A549 (cell line): ENCODE measurements around the gene FAM228A. TPM values are rescaled to one million over a fixed set of nuclear protein-coding genes. Genes with fewer than 3 reads are reported as not detected.

Experiments used
- ATAC-seq, 2 experiments: fragments of 200-7000 bp in 1 of 2; fragments of >200 bp in 1 of 2; cut with Nextera tagmentation in 1 of 2; cut with Tn5 transposase in 1 of 2; 3 replicates each; pipeline versions ENCODE4 v1.8.0 to v1.9.1; 2018 to 2020; ENCODE audit warnings: mild to moderate bottlenecking in 1 of 2, moderate library complexity in 1 of 2
- CTCF ChIA-PET: fragments of 300-600 bp; sonication (Branson Sonifier 250); formaldehyde crosslinking; extraction: SDS; loops from one replicate; lab custom pipeline; 2021; ENCODE audit warnings: antibody characterized with exemption, inconsistent platforms; lab: Yijun Ruan, JAX
- POLR2A ChIA-PET: fragments of 350-600 bp; formaldehyde crosslinking; extraction: SDS; loops from one replicate; lab custom pipeline; 2021; ENCODE audit warnings: antibody characterized with exemption, inconsistent platforms; lab: Yijun Ruan, JAX
- DNase-seq, 2 experiments: peaks; one replicate each; pipeline versions ENCODE4 v3.0.0 to v3.0.0-alpha.2; 2011 to 2016; ENCODE audit warnings: low read depth in 1 of 2, low spot score in 1 of 2
- FAIRE-seq: peaks from 2 replicates; lab custom pipeline; 2011; peaks lifted over from hg19 to GRCh38; lab: Jason Lieb, UNC
- H3K27ac ChIP-seq, 2 experiments: fragments of >200 bp; sonication (Bioruptor Twin); formaldehyde crosslinking; 3 replicates each; pipeline ENCODE4 v1.5.1; 2016 to 2017
- H3K4me1 ChIP-seq: fragments of >200 bp; sonication (Bioruptor Twin); formaldehyde crosslinking; 3 replicates; pipeline ENCODE4 v1.6.1; 2016
- H3K4me2 ChIP-seq: fragments of >200 bp; sonication (Bioruptor Twin); formaldehyde crosslinking; 3 replicates; pipeline ENCODE4 v1.6.1; 2016
- H3K4me3 ChIP-seq: fragments of >200 bp; sonication (Bioruptor Twin); formaldehyde crosslinking; 3 replicates; pipeline ENCODE4 v1.5.1; 2016
- H3K9me3 ChIP-seq: fragments of >200 bp; sonication (Bioruptor Twin); formaldehyde crosslinking; 3 replicates; pipeline ENCODE4 v1.6.1; 2016
- BCL3 ChIP-seq: fragments of >200 bp; sonication (Bioruptor Twin); formaldehyde crosslinking; IDR thresholded peaks from 3 replicates; pipeline ENCODE4 v1.6.1; 2016
- CBX8 ChIP-seq: fragments of 200-600 bp; sonication (generic); IDR thresholded peaks from 2 replicates; pipeline ENCODE4 v1.6.1; 2016
- CEBPB ChIP-seq, 2 experiments: fragments of >200 bp in 1 of 2; sonication (Bioruptor Twin) in 1 of 2; formaldehyde crosslinking in 1 of 2; IDR thresholded peaks; 2 replicates each; pipeline ENCODE4 v1.6.1; 2012 to 2016
- CTCF ChIP-seq: fragments of >200 bp; sonication (Bioruptor Twin); formaldehyde crosslinking; IDR thresholded peaks from 3 replicates; pipeline ENCODE4 v1.5.1; 2016
- EHF ChIP-seq: fragments of 250-450 bp; sonication (Bioruptor Pico); IDR thresholded peaks from 2 replicates; pipeline ENCODE4 v1.5.0; 2020; ENCODE audit warnings: mild to moderate bottlenecking
- GATA3 ChIP-seq: IDR thresholded peaks from 2 replicates; pipeline ENCODE4 v1.6.1; 2012; ENCODE audit warnings: borderline replicate concordance
- HDAC2 ChIP-seq: fragments of 200-600 bp; sonication (generic); IDR thresholded peaks from 2 replicates; pipeline ENCODE4 v1.6.1; 2016
- HMGXB4 ChIP-seq: fragments of 250-450 bp; sonication (Bioruptor Pico); IDR thresholded peaks from 2 replicates; pipeline ENCODE4 v1.5.0; 2021; ENCODE audit warnings: mild to moderate bottlenecking, moderate library complexity, borderline replicate concordance
- HOXA7 ChIP-seq: fragments of 250-450 bp; sonication (Bioruptor Pico); IDR thresholded peaks from 2 replicates; pipeline ENCODE4 v1.5.0; 2020; ENCODE audit warnings: mild to moderate bottlenecking, moderate library complexity
- HOXB13 ChIP-seq: fragments of 250-450 bp; sonication (Bioruptor Pico); IDR thresholded peaks from 2 replicates; pipeline ENCODE4 v1.5.0; 2020; ENCODE audit warnings: low read depth, mild to moderate bottlenecking, moderate library complexity
- HOXB5 ChIP-seq: fragments of 250-450 bp; sonication (Bioruptor Pico); IDR thresholded peaks from 2 replicates; pipeline ENCODE4 v1.5.0; 2020; ENCODE audit warnings: mild to moderate bottlenecking, moderate library complexity
- MAFK ChIP-seq: fragments of 450-650 bp; IDR thresholded peaks from 2 replicates; pipeline ENCODE4 v1.6.1; 2014; ENCODE audit not compliant: partially characterized antibody
- MAX ChIP-seq: IDR thresholded peaks from 2 replicates; pipeline ENCODE4 v1.6.1; 2012
- NR3C1 ChIP-seq: fragments of >200 bp; sonication (Bioruptor Twin); formaldehyde crosslinking; IDR thresholded peaks from 3 replicates; pipeline ENCODE4 v1.6.1; 2017
- POLR2AphosphoS2 ChIP-seq: conservative IDR thresholded peaks from 2 replicates; pipeline ENCODE4 v1.6.1; 2012; ENCODE audit warnings: low read length, improper control_type of control experiment, inconsistent platforms
- RAD21 ChIP-seq, 2 experiments: fragments of >200 bp in 1 of 2; sonication (Bioruptor Twin) in 1 of 2; formaldehyde crosslinking in 1 of 2; IDR thresholded peaks in 1 of 2; conservative IDR thresholded peaks in 1 of 2; 2 replicates in 1 of 2; 3 replicates in 1 of 2; pipeline ENCODE4 v1.6.1; 2012 to 2018; ENCODE audit warnings: inconsistent platforms in 1 of 2
- RARB ChIP-seq: fragments of 250-450 bp; sonication (Bioruptor Pico); IDR thresholded peaks from 2 replicates; pipeline ENCODE4 v1.8.0; 2021; ENCODE audit warnings: mild to moderate bottlenecking, moderate library complexity
- REST ChIP-seq: fragments of 200-600 bp; sonication (generic); IDR thresholded peaks from 2 replicates; pipeline ENCODE4 v1.6.1; 2016; ENCODE audit warnings: antibody characterized with exemption, mild to moderate bottlenecking, moderate library complexity
- RFX5 ChIP-seq: fragments of 450-650 bp; IDR thresholded peaks from 2 replicates; pipeline ENCODE4 v1.7.1; 2014; ENCODE audit warnings: antibody characterized with exemption, mild to moderate bottlenecking, moderate library complexity
- SMC3 ChIP-seq: fragments of >200 bp; sonication (Bioruptor Twin); formaldehyde crosslinking; IDR thresholded peaks from 3 replicates; pipeline ENCODE4 v1.6.1; 2018; ENCODE audit warnings: inconsistent platforms
- ZFP36 ChIP-seq: fragments of 450-650 bp; IDR thresholded peaks from 2 replicates; pipeline ENCODE4 v1.6.1; 2014; ENCODE audit warnings: borderline replicate concordance; ENCODE audit not compliant: partially characterized antibody
- WGBS: methylation state at CpG from one replicate; pipeline ENCODE4 v1.1.6; 2017; ENCODE audit errors: missing lambda C conversion rate; 5-methylcytosine and 5-hydroxymethylcytosine counted together
- polyA plus RNA-seq, 4 experiments: library from polyadenylated mRNA; depleted of rRNA in 3 of 4; stranded (reverse); fragments of >200 nt; fragmentation: RNase III in 1 of 4; extraction: RNeasy Plus Mini Kit Qiagen cat#74134 plus additional on column Dnase treatment in 1 of 4; gene quantifications; 2 replicates in 3 of 4; 3 replicates in 1 of 4; pipeline ENCODE4 v1.2.3, GENCODE V29; 2011 to 2017

Gene FAM228A
- polyA plus RNA-seq, 2 of the 4 experiments (the other 2 are of a cell fraction), result 0.13 TPM; not detected in 1

- ATAC-seq (peak; percentile 86 to 98), FAIRE-seq (no peak), DNase-seq (peak; percentile 65 to 67)
- POLR2A ChIA-PET, result interaction anchor here (2.3 kb wide), 1 partner anchor 80 kb away, joined by 9 read pairs; the partner anchor contains the start of gene TP53I3
- CTCF ChIA-PET, result interaction anchor here (0.5 to 6.5 kb wide), 17 partner anchors 9 to 1884 kb away, joined by 3 to 51 read pairs (median 3); partner anchors contain the start of genes ATAD2B and TP53I3
- peak; percentile 86 to 91 for TF ChIP-seq RAD21 (conservative IDR thresholded peaks at IDR 0.05 in 1 of 2, IDR thresholded peaks at IDR 0.05 in 1 of 2)
- TF ChIP-seq MAX, result peak; percentile 30; the same call in 1 of the 2 replicates
- peak; percentile 90 for TF ChIP-seq SMC3
- peak; percentile 93 for TF ChIP-seq CTCF
- no peak for TF ChIP-seq RARB (CRISPR knock-in tag)
- no peak for TF ChIP-seq CEBPB (IDR thresholded peaks at IDR 0.05)
- TF ChIP-seq POLR2AphosphoS2, result no peak
- TF ChIP-seq NR3C1, result no peak
- H3K9me3 ChIP-seq, result 0 out of 3 replicates have a peak, but pooled peaks cover 6% of the 10 kb centered on the region
- no peak overlapping the region for H3K27ac ChIP-seq
- no peak overlapping the region for H3K4me2 ChIP-seq
- 56% methylated on average over 8 of the region's 8 CpGs for WGBS
- no peaks in the 10 kb centered on the region for H3K4me1 ChIP-seq
- no peak overlapping the region for H3K4me3 ChIP-seq
These were observed 10.4 kb upstream of the FAM228A start for GRCh38 chr2:24164416-24164973.

GRCh38 chr2:24169023-24169422 is 5.8 kb upstream of the FAM228A start:
- Histone ChIP-seq H3K4me3 (no peak overlapping the region), H3K4me1 (no peaks in the 10 kb centered on the region), H3K4me2 (no peak overlapping the region), H3K27ac (no peak overlapping the region), H3K9me3 (no peaks in the 10 kb centered on the region)
- ChIA-PET POLR2A (no interaction called here), CTCF (interaction anchor here (2.7 kb wide), 1 partner anchor 85 kb away, joined by 10 read pairs; the partner anchor contains the start of gene TP53I3)
- no peak for DNase-seq
- FAIRE-seq, result no peak
- WGBS, result 89% methylated on average over 5 of the region's 5 CpGs
- ATAC-seq, result no peak
- TF ChIP-seq HDAC2 (no peak), BCL3 (no peak), ZFP36 (no peak), HOXB13 (CRISPR knock-in tag) (no peak), HMGXB4 (CRISPR knock-in tag) (no peak), MAFK (no peak)
- TF ChIP-seq, all 56 proteins: peak for 0

GRCh38 chr2:24175631-24176187 is 856 bp downstream of the FAM228A start:
- no peak for DNase-seq
- POLR2A ChIA-PET, result no interaction called here
- CTCF ChIA-PET, result interaction anchor here (0.8 to 1.2 kb wide), 3 partner anchors 12 to 91 kb away, joined by 3 to 4 read pairs (median 4); partner anchors contain the start of gene TP53I3
- Histone ChIP-seq H3K4me1 (no peaks in the 10 kb centered on the region), H3K4me2 (no peak overlapping the region), H3K27ac (no peak overlapping the region), H3K4me3 (no peak overlapping the region), H3K9me3 (no peaks in the 10 kb centered on the region)
- WGBS, result 77% methylated on average over 17 of the region's 17 CpGs
- no peak for ATAC-seq
- no peak for FAIRE-seq
- TF ChIP-seq HOXA7 (CRISPR knock-in tag) (no peak), REST (no peak), ZFP36 (no peak), RFX5 (no peak), EHF (CRISPR knock-in tag) (no peak), HOXB5 (CRISPR knock-in tag) (no peak), CBX8 (no peak), GATA3 (no peak), CTCF (no peak)
